Hypothalamus (tissue), 51 donors: Measurements from ENCODE around the gene TARS2.

Source experiments
- DNase-seq, 51 donors: peaks; one replicate each; lab custom pipeline; 2025; lab: John Stamatoyannopoulos, UW

TARS2 gene

GRCh38 chr1:150507912-150508864 lies 21.0 kb downstream of the TARS2 start, which contains the start of gene ECM1:
Gene ECM1 (plus strand): TSS chr1:150508109. CDS start chr1:150508210, 101 bp downstream.
- peak in 4 of 51 donors; percentile 3 to 26 (median 8) for DNase-seq

- DNase-seq, result no peak
Measured at GRCh38 chr1:150508982-150509381, 21.8 kb downstream of the TARS2 start.

- DNase-seq, result no peak
Measured at GRCh38 chr1:150511551-150511950, 24.3 kb downstream of the TARS2 start.

- DNase-seq, result no peak
Measured at GRCh38 chr1:150511985-150512660, 24.9 kb downstream of the TARS2 start.

- no peak for DNase-seq
Measured at GRCh38 chr1:150512846-150513245, 25.6 kb downstream of the TARS2 start.

GRCh38 chr1:150513351-150513791 lies 26.2 kb downstream of the TARS2 start:
- DNase-seq, result no peak

GRCh38 chr1:150514260-150514659 lies 27.0 kb downstream of the TARS2 start:
- no peak for DNase-seq

- DNase-seq, result peak in 3 of 51 donors; percentile 21 to 50 (median 39)
Measured at GRCh38 chr1:150514913-150515327, 27.7 kb downstream of the TARS2 start.

GRCh38 chr1:150515328-150516049 lies 28.3 kb downstream of the TARS2 start, which contains the start of gene FALEC:
Gene FALEC (plus strand): TSS chr1:150515752.
- DNase-seq, result peak; percentile 42 to 99 (median 95)

GRCh38 chr1:150516050-150516591 lies 28.9 kb downstream of the TARS2 start:
- DNase-seq, result peak in 12 of 51 donors; percentile 4 to 49 (median 19)

- DNase-seq, result no peak
Measured at GRCh38 chr1:150516616-150517015, 29.4 kb downstream of the TARS2 start.

- no peak for DNase-seq
Measured at GRCh38 chr1:150521196-150521968, 34.2 kb downstream of the TARS2 start.

GRCh38 chr1:150525348-150525747 lies 38.1 kb downstream of the TARS2 start:
- no peak for DNase-seq

GRCh38 chr1:150528196-150528595 lies 41.0 kb downstream of the TARS2 start:
- no peak for DNase-seq

GRCh38 chr1:150529017-150529416 lies 41.8 kb downstream of the TARS2 start:
- no peak for DNase-seq

GRCh38 chr1:150530491-150531159 lies 43.4 kb downstream of the TARS2 start:
- DNase-seq, result no peak

GRCh38 chr1:150532860-150533259 lies 45.6 kb downstream of the TARS2 start:
- peak in 1 of 51 donors; percentile 47 for DNase-seq

GRCh38 chr1:150534002-150534401 lies 46.8 kb downstream of the TARS2 start:
- DNase-seq, result no peak
